NCI-H69 (cell line): ENCODE results near the gene C7orf57.
"Not testable (repeated sequence)": the region's sequence is repeated elsewhere in the genome, so short reads cannot be mapped to it uniquely, and the experiment has no call there.

Source experiments
- DNase-seq: peaks from one replicate; lab custom pipeline; 2025; lab: John Stamatoyannopoulos, UW

C7orf57 gene

GRCh38 chr7:48035967-48036478 lies 680 bp downstream of the C7orf57 start:
- peak; percentile 66 for DNase-seq

- DNase-seq, result no peak
Measured at GRCh38 chr7:48038815-48039506, 3.6 kb downstream of the C7orf57 start.

- no peak for DNase-seq
Measured at GRCh38 chr7:48040944-48041652, 5.8 kb downstream of the C7orf57 start.

- no peak for DNase-seq
Measured at GRCh38 chr7:48041653-48041970, 6.3 kb downstream of the C7orf57 start.

GRCh38 chr7:48042216-48042615 lies 6.9 kb downstream of the C7orf57 start:
- no peak for DNase-seq

- peak; percentile 19 for DNase-seq
Measured at GRCh38 chr7:48042636-48043035, 7.3 kb downstream of the C7orf57 start.

- no peak for DNase-seq
Measured at GRCh38 chr7:48045195-48045765, 9.9 kb downstream of the C7orf57 start.

- peak; percentile 34 for DNase-seq
Measured at GRCh38 chr7:48046458-48046857, 11.1 kb downstream of the C7orf57 start.

- DNase-seq, result no peak
Measured at GRCh38 chr7:48048113-48048512, 12.8 kb downstream of the C7orf57 start.

- DNase-seq, result no peak
Measured at GRCh38 chr7:48049850-48050249, 14.5 kb downstream of the C7orf57 start.

GRCh38 chr7:48052748-48053147 lies 17.4 kb downstream of the C7orf57 start:
- DNase-seq, result no peak

- DNase-seq, result no peak
Measured at GRCh38 chr7:48053736-48054135, 18.4 kb downstream of the C7orf57 start.

GRCh38 chr7:48058990-48059389 lies 23.6 kb downstream of the C7orf57 start:
- no peak for DNase-seq

- DNase-seq, result no peak
Measured at GRCh38 chr7:48059706-48060105, 24.4 kb downstream of the C7orf57 start.

GRCh38 chr7:48063985-48064384 lies 28.6 kb downstream of the C7orf57 start:
- DNase-seq, result no peak

GRCh38 chr7:48067475-48067874 lies 32.1 kb downstream of the C7orf57 start:
- DNase-seq, result no peak

- DNase-seq, result no peak
Measured at GRCh38 chr7:48074204-48074654, 38.9 kb downstream of the C7orf57 start.

GRCh38 chr7:48077423-48077822 lies 42.1 kb downstream of the C7orf57 start:
- no peak for DNase-seq

- DNase-seq, result peak; percentile 59
Measured at GRCh38 chr7:48078470-48078869, 43.1 kb downstream of the C7orf57 start.

GRCh38 chr7:48082378-48082777 lies 47.0 kb downstream of the C7orf57 start:
- DNase-seq, result not testable (repeated sequence)

GRCh38 chr7:48083114-48083830 lies 47.9 kb downstream of the C7orf57 start:
- DNase-seq, result no peak

- peak; percentile 11 for DNase-seq
Measured at GRCh38 chr7:48084727-48085432, 49.5 kb downstream of the C7orf57 start.
